ENCODE data around the gene MAPK8. TPM values are rescaled to one million over a fixed set of nuclear protein-coding genes. Genes with fewer than 3 reads are reported as not detected.
A peak's percentile ranks its signal among the peaks of the same experiment; 100 is the strongest.

The MAPK8 gene
- total and polyA plus RNA-seq, 9 of the 15 experiments (the other 6 are each of a cell fraction or from before 2014, with no cell fraction given) = 6.4 to 159 (median 71.0) TPM

GRCh38 chr10:48470115-48470892, 163.8 kb downstream of the MAPK8 start (continued):
- TF ChIP-seq GMEB1 (CRISPR knock-in tag; IDR thresholded peaks at IDR 0.05) = peak; percentile 23; the same call in 1 of the 2 replicates
- TF ChIP-seq ZBTB40 (IDR thresholded peaks at IDR 0.05) = peak; percentile 64
- TF ChIP-seq ZBTB40 (CRISPR knock-in tag; IDR thresholded peaks at IDR 0.05) = no peak
- peak; percentile 100 for TF ChIP-seq EP300 (IDR thresholded peaks at IDR 0.05; ENCODE audit: low read length)
- TF ChIP-seq MTA2 (IDR thresholded peaks at IDR 0.05; ENCODE audit: low read depth) = peak; percentile 92
- TF ChIP-seq PHB (CRISPR knock-in tag; IDR thresholded peaks at IDR 0.05) = 0 out of 2 replicates have a peak, but pooled peaks have one; percentile 14
- TF ChIP-seq SUPT5H (IDR thresholded peaks at IDR 0.05) = peak; percentile 73
- TF ChIP-seq JUND (IDR thresholded peaks at IDR 0.05; ENCODE audit: borderline replicate concordance, low read depth, low read length) = peak; percentile 87
- TF ChIP-seq JUND (tag; IDR thresholded peaks at IDR 0.05; ENCODE audit: borderline replicate concordance, low read depth, low read length) = peak; percentile 94; the same call in 2 of the 3 replicates
- peak; percentile 80 to 81 for TF ChIP-seq AFF1 (IDR thresholded peaks at IDR 0.05; ENCODE audit: low read depth in 1 of 2, partially characterized antibody in 2 of 2)
- TF ChIP-seq MLX (CRISPR knock-in tag; conservative IDR thresholded peaks at IDR 0.05) = no peak

All from K562 (cell line).